ENCODE measurements around the gene PHLDA3.
A peak's percentile ranks its signal among the peaks of the same experiment; 100 is the strongest.

DNA sequence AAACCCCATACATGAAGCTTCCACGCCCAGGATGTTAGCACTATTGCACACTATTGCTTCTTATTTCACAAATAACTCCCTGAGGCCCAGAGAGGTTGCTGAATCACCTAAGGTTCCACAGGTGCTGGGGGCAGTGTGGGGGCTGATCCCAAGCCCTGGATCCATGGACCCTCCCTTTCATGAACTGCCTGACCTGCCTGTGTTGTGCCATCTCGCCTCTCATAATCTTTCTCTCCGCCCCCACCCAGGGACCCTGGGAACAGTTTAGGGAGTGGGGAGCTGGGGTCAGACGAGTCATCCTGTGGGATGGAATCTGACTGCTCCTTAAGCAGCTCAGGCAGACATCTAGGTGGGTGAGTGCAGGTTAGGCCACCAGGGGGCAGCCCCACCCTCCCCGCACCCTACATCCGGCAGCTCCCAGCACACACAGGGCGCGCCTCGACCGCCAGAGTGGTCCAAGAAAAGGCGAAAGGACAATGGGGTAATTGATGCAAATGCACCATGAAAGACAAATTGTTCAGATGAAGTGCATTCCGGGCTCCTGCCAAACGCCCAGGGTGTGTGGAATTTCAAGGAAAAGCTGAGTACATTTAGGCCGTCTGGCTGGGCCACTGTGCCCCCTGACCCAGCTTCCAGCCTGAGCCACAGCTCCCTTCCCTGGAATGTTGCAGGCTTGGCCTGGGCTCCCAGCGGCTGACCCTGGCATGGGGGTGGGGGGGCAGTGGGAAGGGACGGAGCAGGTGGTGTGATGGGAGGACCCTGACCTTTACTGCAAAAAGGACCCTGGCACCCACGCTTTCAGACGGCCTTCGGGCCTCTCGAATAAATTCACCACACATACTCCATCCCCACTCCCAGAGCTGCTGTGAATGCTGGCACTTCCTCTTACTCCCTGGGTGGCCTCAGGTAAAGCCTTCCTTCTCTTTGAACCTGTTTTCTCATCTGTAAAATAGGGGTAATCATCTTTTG lies 20.8 kb downstream of the PHLDA3 start:
- TF ChIP-seq POLR2AphosphoS5 (IDR thresholded peaks at IDR 0.05; ENCODE audit: low read depth, low read length) (no peak), POLR2A (IDR thresholded peaks at IDR 0.05; ENCODE audit: low read depth, low read length) (no peak), TAF1 (IDR thresholded peaks at IDR 0.05; ENCODE audit: low read depth, low read length) (no peak), PAX5 (IDR thresholded peaks at IDR 0.05; ENCODE audit: insufficient read depth, low read length, severe bottlenecking) (no peak), SPI1 (IDR thresholded peaks at IDR 0.05; ENCODE audit: low read depth, low read length) (no peak), POU2F2 (IDR thresholded peaks at IDR 0.05; ENCODE audit: low read depth, low read length) (0 out of 2 replicates have a peak, but pooled peaks have one; percentile 13)

Measured in GM12891 (cell line).